Ovary (tissue), 3 donors: ENCODE data around the gene PPFIA4.

Experiments
- CTCF ChIP-seq, 3 donors: fragments of 450-650 bp in 2 of 3; fragments of 200-600 bp in 1 of 3; IDR thresholded peaks; one replicate each; pipeline versions ENCODE4 v1.5.1 to v1.8.0; 2016 to 2022; ENCODE audit warnings: antibody characterized with exemption in 3 of 3, mild to moderate bottlenecking in 1 of 3
- EP300 ChIP-seq: sonication (generic); formaldehyde crosslinking; IDR thresholded peaks from one replicate; pipeline ENCODE4 v1.6.1; 2017; ENCODE audit warnings: antibody characterized with exemption
- POLR2A ChIP-seq: fragments of 450-650 bp; IDR thresholded peaks from one replicate; pipeline ENCODE4 v1.6.1; 2017; ENCODE audit warnings: antibody characterized with exemption, mild to moderate bottlenecking, moderate library complexity
- donor health status: DM: no; HTN: no; CAD: no.

GRCh38 chr1:203096566-203096965 is 70.3 kb downstream of the PPFIA4 start:
- TF ChIP-seq CTCF (IDR thresholded peaks at IDR 0.05): no peak
- TF ChIP-seq POLR2A: no peak
- no peak for TF ChIP-seq EP300
